ENCODE results near the gene PPM1A. TPM values are rescaled to one million over a fixed set of nuclear protein-coding genes. Genes with fewer than 3 reads are reported as not detected.

Gene PPM1A
- total RNA-seq, 1 experiment from 2014 or later = 28.1 TPM

GRCh38 chr14:60232185-60232584, 16.8 kb upstream of the PPM1A start:
- Histone ChIP-seq H3K4me1 (ENCODE audit: control insufficient read depth, insufficient read depth, low read length) (no peaks in the 10 kb centered on the region), H3K36me3 (ENCODE audit: control insufficient read depth, insufficient read depth, low read length) (no peaks in the 10 kb centered on the region), H3K27me3 (ENCODE audit: control insufficient read depth, insufficient read depth, low read length) (no peaks in the 10 kb centered on the region; the same call in 1 of the 2 replicates), H3K27ac (ENCODE audit: low read length) (no peak overlapping the region), H3K9me3 (ENCODE audit: control insufficient read depth, insufficient read depth, low read depth, low read length) (no peaks in the 10 kb centered on the region), H3K4me3 (ENCODE audit: low read depth in 2 of 2, low read length in 2 of 2) (no peak overlapping the region)
- POLR2A ChIA-PET = no interaction called here
- BruUV-seq (replicated peaks) = no TSS peak
- intact Hi-C loops (cut with micrococcal nuclease; ENCODE audit: unreplicated experiment) = no loop called here
- ATAC-seq (no peak), DNase-seq (ENCODE audit: low read depth, low spot score) (no peak)
- TF ChIP-seq REST (IDR thresholded peaks at IDR 0.05; ENCODE audit: insufficient read depth in 1 of 2, low read depth in 2 of 2, low read length in 1 of 2) = no peak
- no peak for TF ChIP-seq TCF7L2 (IDR thresholded peaks at IDR 0.05; ENCODE audit: low read depth, low read length)
- no peak for TF ChIP-seq CTCF (IDR thresholded peaks at IDR 0.05)
- no peak for TF ChIP-seq SIN3A (IDR thresholded peaks at IDR 0.05; ENCODE audit: borderline replicate concordance, insufficient read depth, low read depth, low read length)
- TF ChIP-seq POLR2AphosphoS5 (IDR thresholded peaks at IDR 0.05; ENCODE audit: low read depth, low read length) = no peak
- in situ Hi-C loops (cut with HindIII; ENCODE audit: low pct_unique_long_range_greater_than_20kb, low sequenced_read_pairs) = no loop called here
- CTCF ChIA-PET = no interaction called here

- no peaks in the 10 kb centered on the region for H3K9me3 ChIP-seq (ENCODE audit: control insufficient read depth, insufficient read depth, low read depth, low read length)
- intact Hi-C loops (cut with micrococcal nuclease; ENCODE audit: unreplicated experiment) = no loop called here
- H3K4me1 ChIP-seq (ENCODE audit: control insufficient read depth, insufficient read depth, low read length) = no peaks in the 10 kb centered on the region
- H3K27ac ChIP-seq (ENCODE audit: low read length) = no peak overlapping the region
- no peaks in the 10 kb centered on the region; the same call in 1 of the 2 replicates for H3K27me3 ChIP-seq (ENCODE audit: control insufficient read depth, insufficient read depth, low read length)
- no TSS peak for BruUV-seq (replicated peaks)
- in situ Hi-C loops (cut with HindIII; ENCODE audit: low pct_unique_long_range_greater_than_20kb, low sequenced_read_pairs) = no loop called here
- no peak for DNase-seq (ENCODE audit: low read depth, low spot score)
- CTCF ChIA-PET = no interaction called here
- H3K36me3 ChIP-seq (ENCODE audit: control insufficient read depth, insufficient read depth, low read length) = no peaks in the 10 kb centered on the region
- POLR2A ChIA-PET = no interaction called here
- TF ChIP-seq TCF7L2 (IDR thresholded peaks at IDR 0.05; ENCODE audit: low read depth, low read length) (no peak), CTCF (IDR thresholded peaks at IDR 0.05) (no peak), REST (IDR thresholded peaks at IDR 0.05; ENCODE audit: insufficient read depth in 1 of 2, low read depth in 2 of 2, low read length in 1 of 2) (no peak), SIN3A (IDR thresholded peaks at IDR 0.05; ENCODE audit: borderline replicate concordance, insufficient read depth, low read depth, low read length) (no peak), POLR2AphosphoS5 (IDR thresholded peaks at IDR 0.05; ENCODE audit: low read depth, low read length) (no peak)
- no peak for ATAC-seq
- no peak overlapping the region for H3K4me3 ChIP-seq (ENCODE audit: low read depth in 2 of 2, low read length in 2 of 2)
Observed at GRCh38 chr14:60233251-60233650, 15.8 kb upstream of the PPM1A start.

Data from Panc1 (cell line).